Midbrain (tissue), 1 donor: ENCODE measurements around the gene PTPRH.
"Not testable (repeated sequence)": the region's sequence is repeated elsewhere in the genome, so short reads cannot be mapped to it uniquely, and the experiment has no call there.

Experiments used
- DNase-seq: peaks from one replicate; lab custom pipeline; 2025; lab: John Stamatoyannopoulos, UW

The PTPRH gene

DNA sequence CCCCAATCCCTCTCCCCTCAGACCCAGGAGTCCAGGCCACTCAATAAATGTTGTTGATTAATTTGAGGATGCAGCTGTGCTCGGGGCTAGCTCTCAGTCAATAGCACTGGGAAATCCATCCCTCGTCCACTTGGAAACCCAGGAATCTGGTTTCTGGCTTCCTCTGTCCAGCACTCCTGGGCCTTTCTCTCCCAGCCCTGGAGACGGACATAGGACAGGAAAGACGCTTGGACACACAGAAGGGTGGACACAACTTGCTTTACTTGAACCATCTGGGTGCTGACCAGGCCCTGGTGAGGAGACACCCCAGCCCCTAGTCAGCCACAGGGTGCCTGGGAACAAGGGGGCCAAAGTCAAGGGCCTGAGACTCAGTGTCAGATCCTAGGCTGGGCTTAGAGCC, 50.9 kb downstream of the PTPRH start:
- no peak for DNase-seq

DNA sequence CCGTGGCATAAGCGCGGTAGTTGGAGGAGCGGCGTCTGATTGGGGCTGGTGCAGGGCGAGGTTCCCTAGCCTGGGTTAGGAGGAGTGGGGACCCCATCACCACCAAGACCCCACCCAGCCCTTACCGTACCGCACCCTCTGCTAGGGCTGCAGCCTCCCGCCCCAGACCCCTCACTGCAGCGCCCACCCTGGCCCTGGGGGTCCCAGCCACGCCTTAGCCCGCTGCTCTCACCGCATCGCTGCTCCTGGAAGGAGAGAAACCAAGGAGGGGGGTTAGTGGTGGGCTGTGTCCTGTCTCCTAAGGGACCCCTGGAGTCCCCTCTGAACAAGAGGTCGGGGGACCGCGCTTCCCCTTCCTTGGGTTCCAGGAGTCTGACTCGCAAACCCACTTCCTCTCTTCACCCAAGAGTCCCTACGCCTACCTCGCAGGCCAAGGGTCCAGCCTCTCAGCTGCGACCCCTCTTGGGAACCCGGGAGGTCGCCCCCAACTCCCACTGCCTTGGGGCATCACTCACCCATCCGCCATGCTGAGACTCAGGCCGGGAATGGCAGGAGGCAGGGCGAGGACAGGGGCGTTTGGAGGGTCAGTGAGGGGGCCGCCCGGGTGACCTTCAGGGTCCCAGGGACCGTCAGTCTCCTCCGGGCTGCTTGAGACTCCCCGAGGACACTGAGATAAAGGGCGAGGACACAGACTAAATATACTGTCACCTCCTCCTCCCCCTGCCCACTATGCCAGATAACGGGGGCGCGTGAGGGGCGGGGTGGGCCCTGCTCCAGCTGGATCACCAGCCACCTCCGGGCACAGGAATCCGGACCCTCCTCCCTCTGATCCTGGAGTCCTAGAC, 52.0 kb downstream of the PTPRH start, which contains the start of gene TNNI3:
TSS of gene TNNI3 (minus strand) at position 669 of the 845 bp plus-strand sequence. CDS start at position 526, 143 bp downstream.
- no peak for DNase-seq

DNA sequence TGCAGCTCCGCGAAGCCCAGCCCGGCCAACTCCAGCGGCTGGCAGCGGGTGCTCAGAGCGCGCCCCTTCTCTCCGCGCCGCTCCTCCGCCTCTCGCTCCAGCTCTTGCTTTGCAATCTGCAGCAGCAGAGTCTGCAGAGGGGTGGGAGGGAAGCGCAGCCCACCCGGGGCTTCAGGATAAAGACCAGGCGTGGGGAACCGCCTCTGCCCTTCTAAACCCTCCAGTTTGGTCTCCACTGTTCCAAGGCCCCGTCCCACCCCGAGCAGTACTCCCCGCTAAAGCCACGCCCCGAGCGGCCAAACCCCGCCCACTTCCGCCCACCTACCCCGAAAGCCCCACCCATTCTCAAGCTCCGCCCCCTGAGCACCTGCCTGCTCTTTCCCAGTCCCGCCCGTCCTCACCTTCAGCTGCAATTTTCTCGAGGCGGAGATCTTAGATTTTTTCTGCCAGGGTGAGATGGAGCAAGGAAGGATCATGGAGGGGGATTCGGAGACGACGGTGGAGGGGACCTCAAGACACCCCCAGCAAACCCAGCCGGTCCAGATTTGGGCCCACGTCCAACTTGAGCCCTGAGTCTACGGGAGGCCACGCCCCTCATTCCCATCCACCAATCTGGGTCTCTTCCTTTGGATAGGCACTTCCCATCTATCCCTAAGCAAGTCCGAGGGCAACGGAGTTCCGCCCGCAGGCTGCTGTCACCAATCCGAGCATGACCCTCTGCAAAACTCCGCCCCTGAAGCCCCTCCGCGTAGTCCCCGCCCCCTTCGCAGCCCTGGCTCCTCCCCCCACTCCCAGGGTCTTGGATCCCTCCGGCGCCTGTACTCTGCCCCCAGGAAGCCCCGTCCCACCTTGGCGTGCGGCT, 52.9 kb downstream of the PTPRH start:
- DNase-seq = no peak

DNA sequence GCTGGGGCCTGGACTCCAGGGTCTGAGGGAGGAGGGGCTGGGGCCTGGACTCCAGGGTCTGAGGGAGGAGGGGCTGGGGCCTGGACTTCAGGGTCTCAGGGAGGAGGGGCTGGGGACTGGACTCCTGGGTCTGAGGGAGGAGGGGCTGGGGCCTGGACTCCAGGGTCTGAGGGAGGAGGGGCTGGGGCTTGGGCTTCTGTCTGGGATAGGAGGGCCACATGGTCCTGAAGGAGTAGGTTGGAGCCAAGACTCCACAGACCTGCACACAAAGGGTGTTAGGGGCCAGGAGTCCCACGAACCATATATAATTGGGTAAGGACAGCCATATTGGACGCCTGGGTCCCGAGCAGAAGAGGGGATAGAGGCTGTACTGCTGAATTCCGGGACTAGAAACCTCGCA, 53.5 kb downstream of the PTPRH start:
- DNase-seq = not testable (repeated sequence)

DNA sequence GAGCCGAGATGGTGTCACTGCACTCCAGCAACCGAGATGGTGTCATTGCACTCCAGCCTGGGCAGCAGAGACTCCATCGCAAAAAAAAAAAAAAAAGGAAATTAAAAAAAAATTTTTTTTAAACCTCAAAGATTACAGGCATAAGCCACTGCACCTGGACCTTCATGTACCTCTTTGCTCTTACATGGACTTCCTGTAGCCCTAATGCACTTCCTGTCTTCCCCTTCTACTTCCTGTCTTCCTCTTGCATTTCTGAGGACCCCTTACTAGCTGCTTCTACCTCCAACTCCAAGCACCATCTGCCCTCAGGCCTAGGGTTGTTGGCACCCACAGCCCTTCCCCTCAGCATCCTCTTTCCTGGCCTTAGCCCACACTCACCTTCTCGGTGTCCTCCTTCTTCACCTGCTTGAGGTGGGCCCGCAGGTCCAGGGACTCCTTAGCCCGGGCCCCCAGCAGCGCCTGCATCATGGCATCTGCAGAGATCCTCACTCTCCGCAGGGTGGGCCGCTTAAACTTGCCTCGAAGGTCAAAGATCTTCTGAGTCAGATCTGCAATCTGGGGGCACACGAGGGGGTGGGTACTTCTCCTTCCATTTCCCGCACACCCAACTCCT, 55.5 kb downstream of the PTPRH start:
- no peak for DNase-seq

DNA sequence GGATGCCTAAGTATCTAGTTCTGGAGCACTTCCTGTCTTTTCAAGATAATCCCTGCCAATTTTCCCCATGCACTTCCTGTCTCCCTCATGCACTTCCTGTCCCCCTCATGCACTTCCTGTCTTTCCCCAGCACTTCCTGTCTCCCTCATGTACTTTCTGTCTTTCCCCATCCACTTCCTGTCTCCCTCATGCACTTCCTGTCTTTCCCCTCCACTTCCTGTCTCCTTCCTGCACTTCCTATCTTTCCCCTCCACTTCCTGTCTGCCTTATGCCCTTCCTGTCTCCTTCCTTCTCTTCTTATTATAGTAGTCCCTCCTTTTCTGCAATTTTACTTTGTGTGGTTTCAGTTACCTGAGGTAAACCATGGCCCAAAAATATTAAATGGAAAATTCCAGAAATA, 57.3 kb downstream of the PTPRH start:
- no peak for DNase-seq

DNA sequence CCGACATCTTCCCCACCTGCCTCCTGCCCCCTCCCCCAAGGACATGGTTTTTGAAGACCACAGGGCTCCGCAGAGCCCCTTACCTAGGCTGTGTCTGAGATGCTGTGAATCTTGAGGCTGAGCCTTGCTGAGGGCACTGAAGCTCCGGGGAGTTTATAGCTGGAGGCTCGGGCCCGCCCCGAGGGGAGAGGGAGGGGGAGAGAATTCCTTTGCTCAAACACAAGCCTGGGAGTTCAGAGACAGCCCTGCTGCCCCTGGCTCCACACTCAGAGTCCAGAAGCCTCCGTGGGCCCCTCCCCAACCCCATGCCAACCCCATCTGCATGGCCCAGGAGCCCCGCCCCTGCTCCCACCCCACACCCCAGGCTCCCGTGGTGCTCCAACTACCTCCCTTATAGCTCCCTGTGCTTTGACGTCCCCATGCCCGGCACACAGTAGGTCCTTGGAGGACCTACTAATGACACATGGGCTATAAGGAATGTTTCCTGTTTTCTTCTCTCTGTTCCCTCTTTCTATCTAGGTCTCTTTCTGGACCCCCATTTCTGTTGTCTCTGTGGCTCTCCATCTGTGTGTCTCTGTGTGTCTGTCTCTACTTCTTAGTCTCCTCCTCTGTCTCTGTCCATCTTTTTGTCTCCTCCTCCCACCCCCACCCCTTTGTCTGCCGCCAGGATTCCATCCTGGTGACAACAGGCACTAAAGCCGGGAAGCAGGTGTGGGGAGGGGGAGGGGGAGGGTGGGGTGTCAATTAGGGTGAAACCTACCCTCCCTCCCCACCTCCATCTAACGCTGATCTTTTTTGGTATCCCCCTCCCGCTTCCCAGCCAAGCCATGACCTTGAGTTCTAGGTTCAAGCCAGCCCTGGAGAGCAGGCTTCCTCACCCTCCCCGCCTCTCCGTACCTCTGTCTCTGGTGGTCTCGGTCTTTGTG, 60.0 kb downstream of the PTPRH start, which contains the start of gene TNNT1:
TSS of gene TNNT1 (minus strand) at position 129 of the 926 bp plus-strand sequence. CDS start 2,049 bp downstream, outside the sequence.
- no peak for DNase-seq

DNA sequence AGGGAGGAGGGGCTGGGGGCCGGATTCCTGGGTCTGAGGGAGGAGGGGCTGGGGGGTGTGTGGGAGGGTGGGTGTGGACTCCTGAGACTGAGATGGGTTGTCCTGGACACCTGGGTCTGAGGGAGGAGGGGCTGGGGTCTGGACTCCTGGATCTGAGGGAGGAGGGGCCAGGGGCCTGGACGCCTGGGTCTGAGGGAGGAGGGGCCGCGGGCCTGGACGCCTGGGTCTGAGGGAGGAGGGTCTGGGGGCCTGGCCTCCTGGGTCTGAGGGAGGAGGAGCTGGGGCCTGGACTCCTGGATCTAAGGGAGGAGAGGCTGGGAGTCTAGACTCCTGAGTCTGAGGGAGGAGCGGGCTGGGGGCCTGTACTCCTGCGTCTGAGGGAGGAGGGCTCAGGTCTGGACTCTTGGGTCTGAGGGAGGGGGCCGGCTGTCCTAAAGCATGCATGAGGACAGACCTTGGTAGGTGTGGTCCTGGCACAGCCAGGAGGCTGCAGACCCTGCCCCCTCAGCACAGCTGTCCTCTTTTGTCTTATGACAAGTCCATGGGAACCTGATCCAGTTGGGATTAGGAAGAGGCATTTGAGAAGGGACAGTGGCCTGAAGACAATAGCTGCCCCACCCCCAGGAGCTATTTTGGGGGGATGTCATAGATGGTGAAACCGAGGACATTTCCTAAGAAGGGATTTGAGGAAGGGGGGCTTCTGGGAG, 61.6 kb downstream of the PTPRH start:
- no peak for DNase-seq

DNA sequence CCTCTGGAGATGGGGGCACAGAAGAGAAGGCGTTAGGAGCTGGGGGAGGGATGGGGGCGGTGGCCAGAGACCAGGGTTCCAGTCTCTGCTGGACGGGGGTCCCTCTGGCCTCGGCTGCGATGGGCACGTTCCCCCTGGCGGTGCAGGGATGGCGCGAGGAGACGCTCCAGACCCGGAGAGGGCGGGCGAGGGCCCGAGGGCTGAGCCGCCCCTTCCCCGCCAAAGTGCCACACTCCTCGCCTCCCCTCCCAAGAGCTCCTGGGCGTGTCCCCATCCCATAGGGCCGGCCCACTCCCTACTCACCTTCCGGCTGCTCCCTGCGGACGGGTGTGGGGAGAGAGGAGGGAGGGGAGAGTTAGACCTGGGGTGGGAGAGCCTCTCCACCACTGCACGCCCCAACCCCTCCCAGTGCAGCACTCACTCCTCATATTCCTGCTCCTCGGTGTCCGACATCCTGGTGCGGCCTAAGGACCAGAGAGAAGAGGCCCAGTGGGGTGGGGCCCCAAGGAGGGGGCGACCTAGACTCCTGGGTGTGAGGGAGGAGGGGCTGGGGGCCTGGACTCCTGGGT, 62.5 kb downstream of the PTPRH start:
- no peak for DNase-seq

DNA sequence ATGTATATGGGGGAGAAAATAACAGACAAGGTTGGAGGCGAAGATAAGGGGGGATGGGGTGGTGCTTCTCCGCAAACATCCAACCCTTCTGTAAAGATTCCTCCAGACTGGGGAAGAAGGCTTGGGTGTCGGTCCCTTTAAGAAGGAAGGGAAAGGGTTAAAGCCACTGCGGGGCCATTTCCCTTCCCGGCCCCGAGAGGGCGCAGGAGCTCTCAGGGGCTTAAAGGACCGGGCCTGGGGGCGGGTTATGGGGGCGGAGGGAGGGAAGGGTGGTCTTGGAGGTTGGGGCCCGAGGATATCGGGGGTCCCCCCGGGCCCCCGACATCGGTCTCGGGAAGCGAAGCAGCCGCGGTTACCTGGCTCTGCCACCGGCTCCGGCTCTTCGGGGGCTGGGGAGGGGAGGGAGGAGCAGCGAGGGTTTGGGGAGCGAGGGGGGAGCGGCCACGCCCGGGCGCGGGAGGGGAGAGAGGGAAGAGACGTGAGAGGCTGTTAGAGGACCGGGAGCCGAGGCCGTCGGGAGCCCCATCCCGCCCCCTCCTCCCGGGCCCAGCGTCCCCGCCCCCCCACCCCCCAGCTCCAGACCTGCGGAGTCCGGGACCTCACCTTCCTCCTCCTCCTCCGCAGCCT, 63.1 kb downstream of the PTPRH start:
- DNase-seq = no peak

DNA sequence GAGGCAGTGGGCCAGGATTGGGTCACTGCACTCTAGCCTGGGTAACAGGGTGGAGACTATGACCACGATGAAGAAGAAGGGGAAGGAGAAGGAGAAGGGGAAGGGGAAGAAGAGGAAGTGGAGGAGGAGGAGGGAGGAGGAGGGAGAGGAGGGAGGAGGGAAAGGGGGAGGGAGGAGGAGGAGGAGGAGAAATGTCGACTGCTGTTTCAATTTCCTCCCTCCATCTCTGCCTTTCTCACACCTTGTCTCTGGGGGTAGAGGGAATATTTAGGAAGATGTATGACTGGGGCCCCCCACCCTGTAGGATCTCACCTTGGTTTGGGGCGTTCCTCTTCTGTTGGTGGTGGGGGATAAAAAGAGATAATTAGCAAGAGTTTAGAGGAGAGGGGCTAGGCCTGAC, 64.1 kb downstream of the PTPRH start:
- no peak for DNase-seq

DNA sequence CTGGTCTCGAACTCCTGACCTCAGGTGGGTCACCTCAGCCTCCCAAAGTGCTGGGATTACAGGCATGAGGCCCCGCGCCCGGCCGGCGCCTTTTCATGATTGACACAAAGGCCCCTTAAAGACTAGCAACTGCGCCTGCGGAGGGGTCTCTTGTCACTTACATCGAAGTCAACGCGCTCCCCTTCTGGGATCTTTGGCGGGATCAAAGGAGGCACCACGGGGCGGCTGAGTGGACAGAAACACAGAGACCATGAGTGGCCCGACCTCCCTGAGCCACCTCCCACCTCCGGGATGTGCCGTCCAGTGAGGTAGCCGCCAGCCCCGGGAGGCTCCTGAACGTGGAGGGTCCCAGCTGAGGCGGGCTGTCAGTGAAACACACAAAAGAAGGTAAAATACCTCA, 67.6 kb downstream of the PTPRH start:
- DNase-seq = no peak

DNA sequence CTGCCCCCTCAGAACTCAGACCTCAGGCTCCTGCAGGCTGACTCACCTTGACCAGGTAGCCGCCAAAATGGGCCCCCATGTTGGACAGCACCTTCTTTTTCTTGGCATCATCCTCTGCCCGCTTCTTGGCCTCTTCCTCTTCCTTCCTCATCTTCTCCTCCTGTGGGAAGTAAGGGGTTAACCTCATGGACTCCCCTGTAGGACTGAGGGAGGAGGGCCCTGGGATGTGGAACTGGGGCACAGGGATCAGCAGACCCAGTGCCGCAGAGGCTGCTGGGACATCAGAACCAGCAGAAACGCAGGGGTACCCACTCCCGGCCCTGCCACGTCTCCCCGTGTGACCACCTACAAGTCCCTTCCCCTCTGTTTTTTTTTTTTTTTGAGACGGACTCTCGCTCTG, 71.4 kb downstream of the PTPRH start:
- no peak for DNase-seq

DNA sequence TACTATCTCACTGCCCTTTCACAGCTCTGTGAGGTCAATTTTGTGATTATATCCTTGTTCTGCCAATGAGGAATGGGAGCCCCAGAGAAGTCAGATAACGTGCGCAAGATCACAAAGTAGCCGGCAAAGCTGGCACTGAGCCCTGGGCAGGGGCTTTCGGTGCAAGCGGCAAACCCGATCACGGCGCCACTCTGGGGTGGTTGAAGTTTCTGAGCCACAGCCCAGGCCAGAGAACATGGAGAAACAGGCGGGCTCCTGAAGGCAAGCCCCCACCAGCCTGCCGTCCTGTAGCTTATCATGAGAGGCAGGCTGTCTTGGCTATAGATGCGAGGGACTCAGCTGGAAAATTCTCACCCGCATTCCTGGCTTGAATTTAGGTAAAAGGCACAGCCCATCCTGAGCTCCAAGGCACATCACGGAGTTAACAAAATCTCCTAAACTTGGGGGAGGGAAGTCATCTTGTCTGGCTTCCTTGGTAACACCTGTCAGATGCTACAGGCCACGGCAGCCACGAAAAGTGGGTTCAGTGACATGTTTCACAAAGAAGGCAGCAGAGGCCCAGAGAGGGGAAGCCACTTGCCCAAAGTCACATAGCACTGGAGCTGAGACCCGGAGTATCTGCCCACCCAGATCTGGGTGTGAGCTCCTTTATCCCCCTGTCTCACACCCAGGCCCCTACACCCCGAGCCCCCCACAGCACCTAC, 72.8 kb downstream of the PTPRH start:
- no peak for DNase-seq

DNA sequence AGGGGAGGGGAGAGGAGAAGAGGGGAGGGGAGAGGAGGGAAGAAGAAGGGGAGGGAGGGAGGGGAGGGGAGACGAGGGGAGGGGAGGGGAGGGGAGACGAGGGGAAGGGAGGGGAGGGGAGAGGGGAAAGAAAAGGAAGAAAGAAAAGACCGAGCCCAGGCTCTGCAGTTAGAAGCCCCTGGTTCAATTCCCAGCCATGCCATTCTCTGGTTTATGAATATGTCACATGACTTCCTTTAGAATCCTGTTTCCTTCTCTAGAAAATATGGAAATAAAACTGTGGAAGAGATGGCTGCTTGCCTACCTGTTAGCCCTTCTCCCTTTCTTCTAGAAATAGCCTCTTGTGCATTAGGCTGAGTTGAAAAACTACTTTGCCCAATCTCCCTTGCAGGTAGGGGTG, 74.6 kb downstream of the PTPRH start:
- no peak for DNase-seq

DNA sequence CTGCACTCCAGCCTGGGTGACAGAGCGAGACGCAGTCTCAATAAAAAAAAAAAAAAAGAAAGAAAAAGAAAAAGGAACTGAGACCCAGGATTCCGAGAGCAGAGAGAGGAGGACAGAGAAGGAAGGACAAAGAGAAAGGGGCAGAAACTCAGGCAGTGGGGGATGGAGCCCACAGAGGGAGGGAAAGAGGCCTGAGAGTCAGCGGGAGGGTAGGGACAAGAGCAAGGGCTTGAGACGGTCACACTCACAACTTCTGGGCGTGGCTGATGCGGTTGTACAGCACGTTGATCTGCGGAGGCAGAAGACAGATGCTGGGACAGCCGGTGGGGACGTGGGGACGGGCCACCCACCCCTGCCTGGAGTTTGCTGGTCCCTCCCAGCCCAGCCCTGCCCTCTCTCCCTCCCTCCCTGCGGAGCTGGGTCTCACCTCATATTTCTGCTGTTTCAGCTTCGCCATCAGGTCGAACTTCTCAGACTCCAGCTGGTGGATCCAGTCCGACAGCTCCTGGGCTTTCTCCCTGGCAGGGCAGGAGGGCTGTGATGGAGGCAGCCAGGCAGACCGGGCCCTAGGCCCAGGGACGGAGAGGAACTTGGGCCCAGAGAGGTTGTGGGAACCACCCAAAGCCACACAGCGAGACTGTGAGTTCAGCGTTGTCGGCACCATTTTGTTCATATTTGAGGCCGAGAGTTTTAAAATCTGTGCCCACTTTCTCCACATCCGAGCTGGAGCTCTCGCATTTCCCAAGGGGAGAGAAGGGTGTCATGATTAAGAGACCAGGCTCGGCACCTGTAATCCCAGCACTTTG, 75.5 kb downstream of the PTPRH start:
- DNase-seq = no peak

DNA sequence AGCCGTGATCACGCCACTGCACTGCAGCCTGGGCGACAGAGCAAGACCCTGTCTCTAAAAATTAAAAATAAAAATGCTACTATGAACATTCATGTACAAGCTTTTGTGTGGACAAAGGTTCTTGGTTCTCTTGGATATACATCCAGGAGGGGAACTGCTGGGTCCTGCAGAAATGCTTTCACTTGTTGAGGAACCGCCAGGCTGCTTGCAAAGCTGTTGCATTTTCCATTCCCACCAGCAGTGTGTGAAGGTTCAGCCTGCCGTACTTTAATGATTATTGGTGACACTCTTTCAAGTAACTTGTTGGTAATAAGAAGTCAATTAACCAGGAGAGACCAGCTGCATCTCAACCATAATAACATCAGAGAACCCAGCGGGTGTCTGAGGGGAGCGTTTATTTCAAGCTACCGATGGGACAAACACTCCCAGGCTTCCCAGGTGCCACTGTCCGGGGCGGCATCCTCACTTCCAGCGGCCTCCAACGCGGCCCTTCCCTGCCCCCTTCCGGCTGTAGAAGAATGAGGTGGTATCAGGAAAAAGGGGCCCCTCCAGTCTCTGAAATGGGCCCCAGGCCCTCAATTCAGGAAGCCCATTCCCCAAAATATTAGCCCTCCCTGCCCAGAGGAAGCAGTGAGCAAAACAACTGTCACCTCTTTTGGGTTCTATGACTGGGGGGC, 76.7 kb downstream of the PTPRH start:
- DNase-seq = no peak

DNA sequence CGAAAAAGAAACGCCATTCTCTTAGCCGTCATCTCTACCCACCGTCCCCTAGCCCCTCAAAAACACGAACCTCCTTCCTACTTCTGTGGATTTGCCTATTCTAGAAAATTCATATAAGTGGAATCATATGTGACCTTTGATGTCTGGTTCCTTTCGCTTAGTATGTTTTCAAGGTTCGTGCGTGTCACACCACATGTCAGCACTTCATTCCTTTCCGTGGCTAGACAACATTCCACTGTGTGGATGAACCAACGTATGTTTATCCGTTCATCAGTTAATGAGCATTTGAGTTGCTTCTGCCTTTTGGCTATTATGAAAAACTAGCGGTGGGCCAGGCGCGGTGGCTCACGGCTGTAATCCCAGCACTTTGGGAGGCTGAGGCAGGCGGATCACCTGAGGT, 77.9 kb downstream of the PTPRH start:
- no peak for DNase-seq
